HEK293 (cell line): Measurements from ENCODE around the gene CD82.
A peak's percentile ranks its signal among the peaks of the same experiment; 100 is the strongest.

Source experiments
- CTCF ChIA-PET: fragments of 350-600 bp; formaldehyde crosslinking; extraction: SDS; loops from one replicate; lab custom pipeline; 2021; ENCODE audit warnings: antibody characterized with exemption; lab: Yijun Ruan, JAX
- POLR2A ChIA-PET: fragments of 300-600 bp; formaldehyde crosslinking; extraction: SDS; loops from one replicate; lab custom pipeline; 2020; ENCODE audit warnings: antibody characterized with exemption, inconsistent platforms; lab: Yijun Ruan, JAX
- H3K27ac ChIP-seq: fragments of 200-500 bp; sonication (Bioruptor generic); 2 replicates; pipeline ENCODE4 v1.5.1; 2014; ENCODE audit warnings: low read depth, low read length, control low read depth, inconsistent platforms; ENCODE audit errors: extremely low read depth
- H3K36me3 ChIP-seq, 2 experiments: fragments of 200-500 bp in 1 of 2; sonication (Bioruptor generic) in 1 of 2; 1 replicate in 1 of 2; 2 replicates in 1 of 2; pipeline ENCODE4 v1.5.1; 2014 to 2017; ENCODE audit warnings: inconsistent platforms in 2 of 2, low read length in 2 of 2; ENCODE audit not compliant: control insufficient read depth in 2 of 2, insufficient read depth in 1 of 2
- H3K4me1 ChIP-seq: fragments of 200-500 bp; sonication (Bioruptor generic); 2 replicates; pipeline ENCODE4 v1.5.1; 2014; ENCODE audit warnings: mild to moderate bottlenecking, low read length, inconsistent platforms; ENCODE audit not compliant: control insufficient read depth, insufficient read depth
- H3K4me3 ChIP-seq: 2 replicates; pipeline ENCODE4 v1.5.1; 2011; ENCODE audit warnings: low read depth, mild to moderate bottlenecking, control low read depth, low read length, moderate library complexity
- H3K9me3 ChIP-seq: fragments of 200-500 bp; sonication (Bioruptor generic); 2 replicates; pipeline ENCODE4 v1.5.1; 2014; ENCODE audit warnings: low read depth, low read length, inconsistent platforms; ENCODE audit not compliant: control insufficient read depth, insufficient read depth
- BCL11A ChIP-seq: fragments of 450-650 bp; formaldehyde crosslinking; IDR thresholded peaks from 2 replicates; pipeline ENCODE4 v1.5.1; 2016; ENCODE audit warnings: low read depth, missing biosample characterization, missing genetic modification characterization
- EGR2 ChIP-seq: fragments of 450-650 bp; formaldehyde crosslinking; IDR thresholded peaks from 2 replicates; pipeline ENCODE4 v1.5.1; 2016; ENCODE audit warnings: low read depth, missing biosample characterization, missing genetic modification characterization
- ELK4 ChIP-seq: IDR thresholded peaks from 2 replicates; pipeline ENCODE4 v1.6.1; 2011; ENCODE audit warnings: mild to moderate bottlenecking, low read depth, low read length, borderline replicate concordance
- GLIS1 ChIP-seq: fragments of 450-650 bp; formaldehyde crosslinking; IDR thresholded peaks from 2 replicates; pipeline ENCODE4 v1.5.1; 2016; ENCODE audit warnings: missing biosample characterization, missing genetic modification characterization
- REST ChIP-seq: fragments of 450-650 bp; formaldehyde crosslinking; IDR thresholded peaks from 2 replicates; pipeline ENCODE4 v1.5.1; 2016; ENCODE audit warnings: missing biosample characterization, missing genetic modification characterization
- SETDB1 ChIP-seq: IDR thresholded peaks from one replicate; pipeline ENCODE4 v1.6.1; 2017; ENCODE audit warnings: mild to moderate bottlenecking, low read length, moderate library complexity, mixed read lengths; ENCODE audit not compliant: insufficient read length
- TCF7L2 ChIP-seq: IDR thresholded peaks from 2 replicates; pipeline ENCODE4 v1.6.1; 2011; ENCODE audit warnings: low read depth, mild to moderate bottlenecking, inconsistent platforms, low read length, moderate library complexity, borderline replicate concordance
- ZFHX2 ChIP-seq: fragments of 450-650 bp; formaldehyde crosslinking; conservative IDR thresholded peaks from 2 replicates; pipeline ENCODE4 v1.5.1; 2016; ENCODE audit warnings: missing biosample characterization, missing genetic modification characterization
- ZIC2 ChIP-seq: fragments of 450-650 bp; formaldehyde crosslinking; IDR thresholded peaks from 2 replicates; pipeline ENCODE4 v1.5.1; 2016; ENCODE audit warnings: missing biosample characterization, missing genetic modification characterization
- ZNF138 ChIP-seq: fragments of 450-650 bp; formaldehyde crosslinking; IDR thresholded peaks from 2 replicates; pipeline ENCODE4 v1.5.1; 2016; ENCODE audit warnings: missing biosample characterization, missing genetic modification characterization, borderline replicate concordance
- ZNF169 ChIP-seq: fragments of 450-650 bp; formaldehyde crosslinking; IDR thresholded peaks from 2 replicates; pipeline ENCODE4 v1.5.1; 2016; ENCODE audit warnings: missing biosample characterization, missing genetic modification characterization
- ZNF2 ChIP-seq: fragments of 450-650 bp; formaldehyde crosslinking; IDR thresholded peaks from 2 replicates; pipeline ENCODE4 v1.5.1; 2016; ENCODE audit warnings: missing biosample characterization, missing genetic modification characterization
- ZNF221 ChIP-seq: fragments of 450-650 bp; formaldehyde crosslinking; IDR thresholded peaks from 2 replicates; pipeline ENCODE4 v1.5.1; 2017; ENCODE audit warnings: missing biosample characterization, missing genetic modification characterization, borderline replicate concordance
- ZNF24 ChIP-seq: fragments of 450-650 bp; formaldehyde crosslinking; IDR thresholded peaks from 2 replicates; pipeline ENCODE4 v1.5.1; 2016; ENCODE audit warnings: missing biosample characterization, missing genetic modification characterization
- ZNF423 ChIP-seq: fragments of 450-650 bp; formaldehyde crosslinking; IDR thresholded peaks from 2 replicates; pipeline ENCODE4 v1.5.1; 2016; ENCODE audit warnings: missing biosample characterization, missing genetic modification characterization
- ZNF514 ChIP-seq: fragments of 450-650 bp; formaldehyde crosslinking; IDR thresholded peaks from 2 replicates; pipeline ENCODE4 v1.5.1; 2016; ENCODE audit warnings: missing biosample characterization, missing genetic modification characterization
- ZSCAN23 ChIP-seq: fragments of 450-650 bp; formaldehyde crosslinking; IDR thresholded peaks from 2 replicates; pipeline ENCODE4 v1.5.1; 2016; ENCODE audit warnings: missing biosample characterization, missing genetic modification characterization

Gene CD82

GRCh38 chr11:44623731-44624491 is 58.4 kb downstream of the CD82 start:
- TF ChIP-seq GLIS1 (peak; percentile 66), REST (tag by site-specific recombination) (no peak), ZFHX2 (tag by site-specific recombination) (peak; percentile 92), BCL11A (tag by site-specific recombination) (no peak), ZNF169 (tag by site-specific recombination) (no peak), ZNF423 (tag by site-specific recombination) (no peak), ZSCAN23 (tag by site-specific recombination) (no peak), ZNF2 (tag by site-specific recombination) (no peak), TCF7L2 (no peak), ZNF221 (tag by site-specific recombination) (no peak), EGR2 (tag by site-specific recombination) (peak; percentile 91), ZNF514 (tag by site-specific recombination) (no peak), SETDB1 (no peak), ZNF24 (tag by site-specific recombination) (no peak), ELK4 (no peak), ZIC2 (tag by site-specific recombination) (0 out of 2 replicates have a peak, but pooled peaks have one; percentile 19)
- no peaks in the 10 kb centered on the region for H3K36me3 ChIP-seq
- no peaks in the 10 kb centered on the region for H3K4me1 ChIP-seq
- H3K27ac ChIP-seq: no peak overlapping the region
- no peak overlapping the region for H3K4me3 ChIP-seq
- no peaks in the 10 kb centered on the region for H3K9me3 ChIP-seq
- POLR2A ChIA-PET: no interaction called here
- CTCF ChIA-PET: interaction anchor here (1.0 to 5.4 kb wide), 3 partner anchors 151 to 287 kb away, joined by 3 to 82 read pairs (median 58); no protein-coding TSS in a partner anchor

GRCh38 chr11:44624761-44625221 is 59.3 kb downstream of the CD82 start:
- Histone ChIP-seq H3K4me3 (no peak overlapping the region), H3K27ac (no peak overlapping the region), H3K9me3 (no peaks in the 10 kb centered on the region), H3K36me3 (no peaks in the 10 kb centered on the region), H3K4me1 (no peaks in the 10 kb centered on the region)
- POLR2A ChIA-PET: no interaction called here
- TF ChIP-seq ZNF138 (tag by site-specific recombination): no peak
- TF ChIP-seq ZFHX2 (tag by site-specific recombination): peak; percentile 65
- TF ChIP-seq EGR2 (tag by site-specific recombination): peak; percentile 42; the same call in 1 of the 2 replicates
- CTCF ChIA-PET: interaction anchor here (0.6 to 5.4 kb wide), 3 partner anchors 269 to 286 kb away, joined by 3 to 82 read pairs (median 58); no protein-coding TSS in a partner anchor
